Panc1 (cell line): Measurements from ENCODE around the gene CRTC1. TPM values are rescaled to one million over a fixed set of nuclear protein-coding genes. Genes with fewer than 3 reads are reported as not detected.

Experiments used
- ATAC-seq: fragments of 200-7000 bp; cut with Tn5 transposase; 2 replicates; pipeline ENCODE4 v1.9.1; 2020; ENCODE audit warnings: mild to moderate bottlenecking, moderate library complexity
- BruUV-seq: library from RNA; stranded (reverse); fragments of 400-500 nt; replicated peaks from 2 replicates; lab custom pipeline; 2021; lab: Mats Ljungman, UMichigan
- CTCF ChIA-PET: fragments of 300-600 bp; sonication (Branson Sonifier 250); formaldehyde crosslinking; loops from one replicate; lab custom pipeline; 2022; ENCODE audit warnings: antibody characterized with exemption; lab: Charles Lee
- POLR2A ChIA-PET: fragments of 300-600 bp; sonication (Branson Sonifier 250); formaldehyde crosslinking; loops from one replicate; lab custom pipeline; 2022; ENCODE audit warnings: antibody characterized with exemption; lab: Charles Lee
- DNase-seq: peaks from one replicate; pipeline ENCODE4 v3.0.0-alpha.2; 2010; ENCODE audit warnings: low read depth, low spot score
- H3K27ac ChIP-seq: 2 replicates; pipeline ENCODE4 v1.5.1; 2011; ENCODE audit warnings: mild to moderate bottlenecking, low read length, inconsistent platforms
- H3K27me3 ChIP-seq: fragments of 200-500 bp; sonication (Bioruptor generic); 2 replicates; pipeline ENCODE4 v1.6.0; 2014; ENCODE audit warnings: low read length, inconsistent platforms; ENCODE audit not compliant: control insufficient read depth, insufficient read depth
- H3K36me3 ChIP-seq: fragments of 200-500 bp; sonication (Bioruptor generic); 2 replicates; pipeline ENCODE4 v1.5.1; 2014; ENCODE audit warnings: inconsistent platforms, mild to moderate bottlenecking, low read length, moderate library complexity; ENCODE audit not compliant: control insufficient read depth, insufficient read depth
- H3K4me1 ChIP-seq: 2 replicates; pipeline ENCODE4 v1.5.1; 2011; ENCODE audit warnings: inconsistent platforms, mild to moderate bottlenecking, low read length, moderate library complexity; ENCODE audit not compliant: control insufficient read depth, insufficient read depth
- H3K4me3 ChIP-seq, 2 experiments: 2 replicates each; pipeline ENCODE4 v1.5.1; 2011 to 2012; ENCODE audit warnings: low read depth in 2 of 2, low read length in 2 of 2, mild to moderate bottlenecking in 2 of 2, inconsistent platforms in 1 of 2, moderate library complexity in 1 of 2
- H3K9me3 ChIP-seq: fragments of 200-500 bp; sonication (Bioruptor generic); 2 replicates; pipeline ENCODE4 v1.5.1; 2014; ENCODE audit warnings: low read depth, mild to moderate bottlenecking, inconsistent platforms, low read length, moderate library complexity; ENCODE audit not compliant: control insufficient read depth, insufficient read depth
- CTCF ChIP-seq: fragments of 450-650 bp; IDR thresholded peaks from 2 replicates; pipeline ENCODE4 v1.5.1; 2017; ENCODE audit warnings: mild to moderate bottlenecking
- POLR2AphosphoS5 ChIP-seq: IDR thresholded peaks from 2 replicates; pipeline ENCODE4 v1.6.1; 2012; ENCODE audit warnings: mild to moderate bottlenecking, low read depth, low read length, moderate library complexity
- REST ChIP-seq, 2 experiments: IDR thresholded peaks; 2 replicates each; pipeline ENCODE4 v1.6.1; 2011 to 2012; ENCODE audit warnings: low read depth in 2 of 2, control low read depth in 1 of 2, low read length in 1 of 2, mild to moderate bottlenecking in 1 of 2, moderate library complexity in 1 of 2; ENCODE audit not compliant: insufficient read depth in 1 of 2
- SIN3A ChIP-seq: IDR thresholded peaks from 2 replicates; pipeline ENCODE4 v1.6.1; 2012; ENCODE audit warnings: low read depth, mild to moderate bottlenecking, low read length, moderate library complexity, borderline replicate concordance; ENCODE audit not compliant: insufficient read depth
- TCF7L2 ChIP-seq: IDR thresholded peaks from 2 replicates; pipeline ENCODE4 v1.6.1; 2011; ENCODE audit warnings: mild to moderate bottlenecking, low read depth, low read length, inconsistent platforms
- in situ Hi-C: cut with HindIII; loops from 2 replicates; pipeline ENCODE4 v1.10.0; 2016; ENCODE audit warnings: low sequenced_read_pairs, low pct_unique_long_range_greater_than_20kb
- intact Hi-C: fragments of 100-400 bp; cut with micrococcal nuclease; formaldehyde crosslinking; loops from one replicate; pipeline ENCODE4 v1.10.0; 2022; ENCODE audit not compliant: unreplicated experiment
- total RNA-seq: library from RNA; stranded (reverse); gene quantifications from one replicate; pipeline ENCODE4 v1.2.1, GENCODE V29; 2021; ENCODE audit not compliant: unreplicated experiment

The CRTC1 gene
- total RNA-seq, 1 experiment from 2014 or later: 18.2 TPM

GRCh38 chr19:18655173-18655844, 28.2 kb upstream of the CRTC1 start:
- intact Hi-C loops (no loop called here), in situ Hi-C loops (no loop called here)
- no peaks in the 10 kb centered on the region for H3K27me3 ChIP-seq
- peaks cover 7% of the 10 kb centered on the region; the same call in 1 of the 2 replicates for H3K4me1 ChIP-seq
- H3K4me3 ChIP-seq: no peak overlapping the region
- TF ChIP-seq REST (IDR thresholded peaks at IDR 0.05; ENCODE audit: insufficient read depth in 1 of 2, low read depth in 2 of 2, low read length in 1 of 2) (no peak), SIN3A (no peak), TCF7L2 (no peak), POLR2AphosphoS5 (no peak), CTCF (no peak)
- ATAC-seq (no peak), DNase-seq (no peak)
- no peak overlapping the region for H3K27ac ChIP-seq
- no peaks in the 10 kb centered on the region for H3K36me3 ChIP-seq
- BruUV-seq: no TSS peak
- ChIA-PET POLR2A (no interaction called here), CTCF (no interaction called here)
- H3K9me3 ChIP-seq: no peaks in the 10 kb centered on the region

- POLR2A ChIA-PET: no interaction called here
- Histone ChIP-seq H3K27me3 (no peaks in the 10 kb centered on the region), H3K27ac (no peak overlapping the region), H3K4me3 (no peak overlapping the region), H3K36me3 (no peaks in the 10 kb centered on the region), H3K4me1 (peaks cover 7% of the 10 kb centered on the region; the same call in 1 of the 2 replicates), H3K9me3 (no peaks in the 10 kb centered on the region)
- no TSS peak for BruUV-seq
- in situ Hi-C loops: no loop called here
- CTCF ChIA-PET: no interaction called here
- ATAC-seq (no peak), DNase-seq (no peak)
- TF ChIP-seq REST (IDR thresholded peaks at IDR 0.05; ENCODE audit: insufficient read depth in 1 of 2, low read depth in 2 of 2, low read length in 1 of 2) (no peak), POLR2AphosphoS5 (no peak), CTCF (no peak), TCF7L2 (no peak), SIN3A (no peak)
- intact Hi-C loops: no loop called here
Measured at GRCh38 chr19:18656337-18657086, 27.0 kb upstream of the CRTC1 start.
